HepG2 (cell line): ENCODE measurements around the gene MED19. TPM values are rescaled to one million over a fixed set of nuclear protein-coding genes. Genes with fewer than 3 reads are reported as not detected.

Source experiments
- ATAC-seq: fragments of 200-7000 bp; cut with Tn5 transposase; 3 replicates; pipeline ENCODE4 v1.9.1; 2020; ENCODE audit warnings: mild to moderate bottlenecking, moderate library complexity
- BruUV-seq: library from RNA; stranded (reverse); fragments of 400-500 nt; replicated peaks from 2 replicates; lab custom pipeline; 2021; lab: Mats Ljungman, UMichigan
- CTCF ChIA-PET: fragments of 300-600 bp; formaldehyde crosslinking; extraction: SDS; loops from one replicate; lab custom pipeline; 2021; ENCODE audit warnings: low total read pairs, inconsistent platforms, low intra/inter-chr PET ratio; lab: Yijun Ruan, JAX
- POLR2A ChIA-PET: fragments of 350-600 bp; sonication (Branson Sonifier 250); formaldehyde crosslinking; loops from one replicate; lab custom pipeline; 2020; ENCODE audit warnings: antibody characterized with exemption, inconsistent platforms; lab: Yijun Ruan, JAX
- DNase-seq: peaks from one replicate; pipeline ENCODE4 v3.0.0-alpha.2; 2015; ENCODE audit warnings: low spot score
- FAIRE-seq: peaks from 3 replicates; lab custom pipeline; 2011; peaks lifted over from hg19 to GRCh38; lab: Jason Lieb, UNC
- H2AFZ ChIP-seq: one replicate; pipeline ENCODE4 v1.6.1; 2011; ENCODE audit warnings: low read length, inconsistent platforms
- H3K27ac ChIP-seq: fragments of 300-600 bp; 3 replicates; pipeline ENCODE4 v1.8.0; 2011; ENCODE audit warnings: mixed run types, mild to moderate bottlenecking, mixed read lengths, low read length, inconsistent platforms; ENCODE audit not compliant: insufficient read depth; ENCODE audit errors: extremely low read length
- H3K27me3 ChIP-seq, 2 experiments: fragments of 200-600 bp in 1 of 2; 2 replicates in 1 of 2; 3 replicates in 1 of 2; pipeline versions ENCODE4 v1.6.0 to v1.8.0; 2011; ENCODE audit warnings: low read length in 2 of 2, mild to moderate bottlenecking in 2 of 2, moderate library complexity in 2 of 2, inconsistent platforms in 1 of 2; ENCODE audit not compliant: insufficient read depth in 2 of 2, control insufficient read depth in 1 of 2
- H3K36me3 ChIP-seq, 2 experiments: fragments of 200-600 bp in 1 of 2; replicated peaks in 1 of 2; 2 replicates in 1 of 2; 3 replicates in 1 of 2; pipeline versions ENCODE4 v1.5.1 to v1.8.0; 2011; ENCODE audit warnings: low read length in 2 of 2, inconsistent platforms in 1 of 2; ENCODE audit not compliant: insufficient read depth in 2 of 2, control insufficient read depth in 1 of 2
- H3K4me1 ChIP-seq: 2 replicates; pipeline ENCODE4 v1.5.1; 2012; ENCODE audit warnings: low read length, inconsistent platforms; ENCODE audit not compliant: insufficient read depth
- H3K4me2 ChIP-seq: 2 replicates; pipeline ENCODE4 v1.6.0; 2011; ENCODE audit warnings: low read depth, low read length, inconsistent platforms
- H3K4me3 ChIP-seq, 3 experiments: fragments of 200-600 bp in 1 of 3; sonication (generic), shearing (Covaris generic) in 1 of 3; replicated peaks in 1 of 3; 2 replicates each; pipeline ENCODE4 v1.5.1; 2011 to 2016; ENCODE audit warnings: low read length in 3 of 3, inconsistent platforms in 2 of 3, low read depth in 2 of 3, mild to moderate bottlenecking in 2 of 3, control low read depth in 1 of 3, mixed read lengths in 1 of 3; ENCODE audit not compliant: insufficient read depth in 1 of 3
- H3K79me2 ChIP-seq: one replicate; pipeline ENCODE4 v1.6.1; 2011; ENCODE audit warnings: low read length, inconsistent platforms; ENCODE audit not compliant: insufficient read depth
- H3K9ac ChIP-seq: 2 replicates; pipeline ENCODE4 v1.6.0; 2011; ENCODE audit warnings: mild to moderate bottlenecking, low read depth, low read length, inconsistent platforms; ENCODE audit not compliant: insufficient read depth
- H3K9me3 ChIP-seq: 2 replicates; pipeline ENCODE4 v1.5.1; 2012; ENCODE audit warnings: mild to moderate bottlenecking, low read length
- H4K20me1 ChIP-seq: 2 replicates; pipeline ENCODE4 v1.6.0; 2011; ENCODE audit warnings: inconsistent platforms, mild to moderate bottlenecking, low read length, moderate library complexity; ENCODE audit not compliant: insufficient read depth
- CTCF ChIP-seq: sonication (generic); formaldehyde crosslinking; IDR thresholded peaks from 2 replicates; pipeline ENCODE4 v1.5.0; 2020; ENCODE audit warnings: mild to moderate bottlenecking, missing genetic modification reagents, moderate library complexity
- FOXC1 ChIP-seq: sonication (generic); formaldehyde crosslinking; IDR thresholded peaks from 2 replicates; pipeline ENCODE4 v1.8.0; 2022; ENCODE audit warnings: mild to moderate bottlenecking, missing genetic modification reagents, borderline replicate concordance
- GATAD2A ChIP-seq: IDR thresholded peaks from 2 replicates; pipeline ENCODE4 v1.6.1; 2016
- MAFG ChIP-seq: sonication (generic); formaldehyde crosslinking; IDR thresholded peaks from 2 replicates; pipeline ENCODE4 v1.5.1; 2020; ENCODE audit warnings: mild to moderate bottlenecking, missing genetic modification reagents
- NFE2 ChIP-seq: sonication (generic); formaldehyde crosslinking; IDR thresholded peaks from 2 replicates; pipeline ENCODE4 v1.4.0; 2020; ENCODE audit warnings: missing genetic modification reagents
- SMC3 ChIP-seq: IDR thresholded peaks from 2 replicates; pipeline ENCODE4 v1.6.1; 2011; ENCODE audit warnings: low read length, improper control_type of control experiment
- SRF ChIP-seq: IDR thresholded peaks from 2 replicates; pipeline ENCODE4 v1.6.1; 2011; ENCODE audit warnings: mild to moderate bottlenecking, low read depth, low read length, moderate library complexity
- STAG1 ChIP-seq: sonication (generic); formaldehyde crosslinking; IDR thresholded peaks from 2 replicates; pipeline ENCODE4 v1.4.0; 2020; ENCODE audit warnings: missing genetic modification reagents
- ZBTB21 ChIP-seq: sonication (generic); formaldehyde crosslinking; IDR thresholded peaks from 2 replicates; pipeline ENCODE4 v1.4.0; 2020; ENCODE audit warnings: missing genetic modification reagents
- ZNF20 ChIP-seq: sonication (generic); formaldehyde crosslinking; IDR thresholded peaks from 2 replicates; pipeline ENCODE4 v1.4.0; 2020; ENCODE audit warnings: mild to moderate bottlenecking, moderate library complexity, missing genetic modification reagents
- WGBS: methylation state at CpG from one replicate; pipeline ENCODE4 v1.1.6; 2017; ENCODE audit warnings: low lambda C conversion rate; 5-methylcytosine and 5-hydroxymethylcytosine counted together
- in situ Hi-C: cut with HindIII; loops from 2 replicates; pipeline ENCODE4 v1.10.0; 2017; ENCODE audit warnings: low pct_unique_long_range_greater_than_20kb; ENCODE audit not compliant: extremely low pct_ligation_motif_present
- intact Hi-C: fragments of 100-400 bp; cut with micrococcal nuclease; formaldehyde crosslinking; loops from one replicate; pipeline ENCODE4 v1.10.0; 2022; ENCODE audit not compliant: unreplicated experiment
- polyA plus RNA-seq, 8 experiments: library from polyadenylated mRNA; depleted of rRNA in 3 of 8; stranded (reverse) in 7 of 8; unstranded in 1 of 8; fragments of >200 nt; fragmentation: Illumina TruSeq in 4 of 8; extraction: Trizol in 4 of 8; gene quantifications; 2 replicates each; pipeline versions ENCODE4 v1.2.1 to v1.2.3, GENCODE V29; 2011 to 2016; ENCODE audit warnings: low read depth in 4 of 8, missing spikeins in 1 of 8, mixed read lengths in 1 of 8; ENCODE audit not compliant: insufficient read depth in 1 of 8
- total RNA-seq, 5 experiments: library from RNA; depleted of rRNA; stranded (reverse); fragments of >200 nt; fragmentation: Illumina TruSeq; extraction: Trizol; gene quantifications; 2 replicates each; pipeline ENCODE4 v1.2.3, GENCODE V29; 2016; ENCODE audit warnings: low read depth in 1 of 5

Gene MED19
- total and polyA plus RNA-seq, 2 of the 13 experiments (the other 11 are each of a cell fraction or from before 2014, with no cell fraction given), result 12.9 to 13.8 TPM

GRCh38 chr11:57663975-57664374 lies 48.0 kb downstream of the MED19 start (continued):
- no peak for TF ChIP-seq MAFG (CRISPR knock-in tag)
- TF ChIP-seq GATAD2A, result no peak
- no peak for TF ChIP-seq SRF
- TF ChIP-seq ZNF20, result no peak
- no peak for TF ChIP-seq FOXC1 (CRISPR knock-in tag)
- no peak for TF ChIP-seq ZBTB21 (CRISPR knock-in tag)

GRCh38 chr11:57662893-57663292 lies 49.1 kb downstream of the MED19 start:
- FAIRE-seq (no peak), DNase-seq (no peak), ATAC-seq (no peak)
- POLR2A ChIA-PET, result interaction anchor here (1.0 kb wide), 1 partner anchor 49 kb away, joined by 3 read pairs; the partner anchor contains the start of gene MED19
- BruUV-seq, result no TSS peak
- H3K9ac ChIP-seq, result no peak overlapping the region
- in situ Hi-C loops, result loop anchor here (25.0 kb wide), 2 partner anchors 624 to 849 kb away; partner anchors contain the start of gene OR5B21
- no peak overlapping the region for H3K4me3 ChIP-seq
- no peak overlapping the region for H3K27ac ChIP-seq
- H4K20me1 ChIP-seq, result no peaks in the 10 kb centered on the region
- H3K36me3 ChIP-seq, result peaks cover 11 to 22% of the 10 kb centered on the region in 2 experiments
- peaks cover 0 to 1% of the 10 kb centered on the region in 2 experiments; a peak in 1 of 5 replicates for H3K27me3 ChIP-seq
- intact Hi-C loops, result loop anchor here (10.0 kb wide), 1 partner anchor 142 kb away; no protein-coding TSS in a partner anchor
- CTCF ChIA-PET, result no interaction called here
- no peaks in the 10 kb centered on the region for H3K9me3 ChIP-seq
- peaks cover 17% of the 10 kb centered on the region for H3K4me1 ChIP-seq
- no peak overlapping the region for H2AFZ ChIP-seq
- no peak overlapping the region for H3K4me2 ChIP-seq
- H3K79me2 ChIP-seq, result peaks cover 17% of the 10 kb centered on the region
- peak; percentile 13; the same call in 1 of the 2 replicates for TF ChIP-seq SMC3
- no peak for TF ChIP-seq NFE2 (CRISPR knock-in tag)
- TF ChIP-seq CTCF, result peak; percentile 67
- peak; percentile 73 for TF ChIP-seq STAG1
- WGBS, result 73% methylated on average over 4 of the region's 4 CpGs
